ENCODE measurements around the gene MPDZ. TPM values are rescaled to one million over a fixed set of nuclear protein-coding genes. Genes with fewer than 3 reads are reported as not detected.
A peak's percentile ranks its signal among the peaks of the same experiment; 100 is the strongest.

Gene MPDZ
- total RNA-seq, 6 experiments from 2014 or later = 25.2 to 27.5 (median 26.9) TPM

DNA sequence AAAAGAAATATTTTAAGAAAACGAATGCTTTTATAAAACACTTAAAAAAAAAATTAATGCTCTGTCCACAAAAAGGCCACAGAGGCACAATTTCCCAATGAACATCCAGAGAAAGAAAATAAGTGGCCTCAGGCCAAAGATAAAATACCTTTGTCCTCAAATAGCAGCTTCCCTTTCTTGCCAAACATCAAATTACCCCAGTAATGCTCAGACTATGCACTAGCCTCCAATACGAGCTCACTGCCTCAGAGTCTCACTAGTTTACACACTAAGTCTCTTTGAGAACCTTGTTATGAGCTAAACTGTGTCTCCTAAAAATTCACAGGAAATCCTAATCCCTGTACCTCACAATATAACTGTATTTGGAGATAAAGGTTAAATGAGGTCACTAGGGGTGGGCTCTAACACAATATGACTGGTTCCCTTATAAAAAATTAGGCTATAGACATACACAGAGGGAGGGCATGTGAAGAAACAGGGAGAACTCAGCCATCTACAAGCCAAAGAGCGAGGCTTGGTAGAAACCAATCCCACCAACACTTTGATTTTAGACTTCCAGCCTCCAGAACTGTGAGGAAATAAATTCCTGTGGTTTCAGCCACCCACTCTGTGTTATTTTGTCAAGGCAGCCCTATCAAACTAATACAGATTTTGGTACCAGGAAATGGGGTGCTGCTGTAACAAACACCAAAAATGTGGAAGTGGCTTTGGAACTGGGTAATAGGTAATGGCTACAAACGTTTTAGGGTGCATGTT lies 4.4 kb downstream of the MPDZ start:
- Mint-ChIP-seq H3K4me1 (ENCODE audit: low read depth) (peaks cover 72% of the 10 kb centered on the region), H3K4me3 (peak overlapping the region; percentile 38; the same call in 1 of the 2 replicates), H3K27ac (peak overlapping the region; percentile 80), H3K36me3 (ENCODE audit: low read depth) (peaks cover 26% of the 10 kb centered on the region; the same call in 1 of the 2 replicates), H3K9me3 (peaks cover 7% of the 10 kb centered on the region), H3K27me3 (ENCODE audit: insufficient read depth) (no peaks in the 10 kb centered on the region; the same call in 1 of the 2 replicates)
- no peak for TF ChIP-seq CTCF (IDR thresholded peaks at IDR 0.05)
- DNase-seq = peak; percentile 65

DNA sequence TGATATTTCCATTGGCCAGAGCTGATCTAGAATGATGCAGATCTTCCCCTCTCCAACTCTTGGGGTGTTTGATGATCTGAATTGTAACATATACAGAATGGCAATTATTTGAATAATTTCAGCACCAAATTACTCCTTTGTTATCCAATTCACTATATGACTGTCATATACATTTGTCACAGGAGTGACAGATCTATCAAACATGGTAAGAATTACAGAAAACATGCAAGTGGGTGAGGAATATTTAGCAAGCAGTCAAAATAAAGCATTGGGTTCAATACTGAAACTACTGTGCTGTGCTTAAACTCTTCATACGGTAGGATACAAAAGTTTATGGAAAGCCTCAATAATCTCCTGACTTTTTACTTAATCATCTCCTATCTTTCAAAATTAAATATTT lies 8.8 kb downstream of the MPDZ start:
- peaks cover 8% of the 10 kb centered on the region for H3K9me3 Mint-ChIP-seq
- H3K4me3 Mint-ChIP-seq = peak overlapping the region; percentile 21; the same call in 1 of the 2 replicates
- TF ChIP-seq CTCF (IDR thresholded peaks at IDR 0.05) = no peak
- no peak for DNase-seq
- no peak overlapping the region; the same call in 1 of the 2 replicates for H3K27ac Mint-ChIP-seq
- peaks cover 20% of the 10 kb centered on the region for H3K36me3 Mint-ChIP-seq (ENCODE audit: low read depth)
- H3K4me1 Mint-ChIP-seq (ENCODE audit: low read depth) = peaks cover 88% of the 10 kb centered on the region
- no peaks in the 10 kb centered on the region; the same call in 1 of the 2 replicates for H3K27me3 Mint-ChIP-seq (ENCODE audit: insufficient read depth)

DNA sequence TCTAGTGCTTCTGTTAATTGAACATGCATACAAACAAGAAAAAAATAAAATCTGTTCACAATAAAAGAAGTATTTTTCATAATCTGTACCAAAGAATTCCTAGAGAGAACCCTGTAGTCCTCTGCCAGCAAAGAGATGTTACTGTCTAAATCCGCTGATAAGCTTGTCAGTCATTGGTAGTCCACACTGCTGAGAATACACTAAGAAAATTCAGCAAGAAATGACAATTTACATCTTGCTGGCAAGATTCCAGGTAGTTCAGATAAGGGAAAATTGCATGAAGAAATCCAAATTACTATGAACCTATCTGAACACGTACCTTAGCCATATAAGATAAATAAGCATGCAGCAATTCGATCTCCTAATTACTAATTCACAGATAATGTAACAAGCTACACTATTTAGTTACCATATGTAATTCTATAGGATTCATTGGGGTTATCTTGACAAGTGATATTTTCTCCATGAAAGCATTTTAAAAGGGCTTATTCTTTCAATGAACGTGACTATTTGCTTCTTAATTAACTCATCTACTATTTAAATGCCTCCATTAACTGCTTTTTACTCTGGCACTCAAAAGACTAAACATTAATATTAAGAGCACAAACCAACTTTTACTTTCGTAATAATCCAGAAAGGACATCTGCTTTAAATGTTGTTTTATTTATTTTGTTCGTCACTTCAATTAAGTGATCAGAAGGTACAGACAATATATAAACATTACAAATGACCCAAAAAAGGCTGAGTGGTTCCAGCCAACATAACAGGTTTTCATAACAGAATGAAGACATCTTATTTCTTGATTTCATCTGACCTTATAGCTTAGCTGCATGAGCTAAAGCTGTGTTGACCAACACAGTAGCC lies 9.7 kb downstream of the MPDZ start:
- no peak for DNase-seq
- Mint-ChIP-seq H3K27me3 (ENCODE audit: insufficient read depth) (no peaks in the 10 kb centered on the region; the same call in 1 of the 2 replicates), H3K4me1 (ENCODE audit: low read depth) (peaks cover 88% of the 10 kb centered on the region), H3K9me3 (peaks cover 6% of the 10 kb centered on the region), H3K4me3 (no peak overlapping the region), H3K27ac (no peak overlapping the region), H3K36me3 (ENCODE audit: low read depth) (peaks cover 26% of the 10 kb centered on the region)
- no peak for TF ChIP-seq CTCF (IDR thresholded peaks at IDR 0.05)

DNA sequence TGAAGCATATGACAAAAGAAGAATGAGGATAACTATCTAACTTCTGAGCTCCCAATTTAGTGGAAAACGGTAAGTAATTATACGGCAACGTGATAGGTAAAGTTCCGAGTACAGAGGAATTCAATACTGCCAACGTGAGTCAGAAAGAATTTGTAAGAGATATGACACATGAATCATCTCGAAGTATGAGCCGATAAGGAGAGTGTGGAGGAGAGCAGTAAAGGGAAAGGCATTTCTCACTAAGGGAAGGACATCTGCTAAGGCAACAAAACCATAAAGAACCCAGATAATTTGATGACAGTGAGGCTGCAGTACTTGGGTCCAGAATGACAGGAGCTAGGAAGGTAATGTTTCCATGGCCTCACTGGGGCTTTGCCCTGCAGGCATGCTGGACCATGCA lies 11.0 kb downstream of the MPDZ start:
- H3K27ac Mint-ChIP-seq = peak overlapping the region; percentile 78
- DNase-seq = peak; percentile 70
- peaks cover 6% of the 10 kb centered on the region for H3K9me3 Mint-ChIP-seq
- TF ChIP-seq CTCF (IDR thresholded peaks at IDR 0.05) = no peak
- no peaks in the 10 kb centered on the region; the same call in 1 of the 2 replicates for H3K27me3 Mint-ChIP-seq (ENCODE audit: insufficient read depth)
- peaks cover 87% of the 10 kb centered on the region for H3K4me1 Mint-ChIP-seq (ENCODE audit: low read depth)
- H3K36me3 Mint-ChIP-seq (ENCODE audit: low read depth) = peaks cover 29% of the 10 kb centered on the region
- peak overlapping the region; percentile 70 for H3K4me3 Mint-ChIP-seq

- peak overlapping the region; percentile 75 for H3K27ac Mint-ChIP-seq
- H3K27me3 Mint-ChIP-seq (ENCODE audit: insufficient read depth) = no peaks in the 10 kb centered on the region; the same call in 1 of the 2 replicates
- H3K4me1 Mint-ChIP-seq (ENCODE audit: low read depth) = peaks cover 93% of the 10 kb centered on the region
- TF ChIP-seq CTCF (IDR thresholded peaks at IDR 0.05) = no peak
- peaks cover 29% of the 10 kb centered on the region for H3K36me3 Mint-ChIP-seq (ENCODE audit: low read depth)
- H3K4me3 Mint-ChIP-seq = peak overlapping the region; percentile 65
- DNase-seq = peak; percentile 86
- H3K9me3 Mint-ChIP-seq = peaks cover 6% of the 10 kb centered on the region
Measured at GRCh38 chr9:13267743-13268142, 11.7 kb downstream of the MPDZ start.

All from HFFc6 (cell line).